SH-SY5Y (cell line): Measurements from ENCODE around the gene ZNF326.

Experiments
- GATA2 ChIP-seq: IDR thresholded peaks from 2 replicates; pipeline ENCODE4 v1.6.1; 2011; ENCODE audit warnings: mild to moderate bottlenecking, low read depth, low read length
- GATA3 ChIP-seq: IDR thresholded peaks from 2 replicates; pipeline ENCODE4 v1.6.1; 2011; ENCODE audit warnings: low read depth, mild to moderate bottlenecking, low read length, moderate library complexity

DNA sequence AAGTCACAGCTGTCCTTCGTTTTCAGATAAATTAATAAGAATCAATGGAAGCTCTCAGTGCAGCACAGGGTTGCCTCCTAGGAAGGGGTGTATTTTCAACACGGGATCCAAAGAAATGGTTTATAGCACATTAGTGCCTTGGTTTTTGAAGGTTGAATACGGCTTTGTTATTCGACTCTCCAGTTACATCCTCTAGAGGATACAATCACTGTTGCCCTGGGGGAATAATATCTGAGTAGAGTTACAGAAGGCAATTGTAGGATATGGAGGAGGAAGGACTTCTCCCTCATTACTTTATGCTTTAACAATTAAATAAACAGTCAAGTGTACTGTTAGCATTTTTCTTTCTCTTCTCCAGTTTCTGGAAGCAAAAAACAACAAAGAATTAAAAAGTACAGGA is 14.3 kb upstream of the ZNF326 start:
- TF ChIP-seq GATA2 (no peak), GATA3 (no peak)
